GM19025 (cell line): ENCODE data around the gene PRXL2A.
A peak's percentile ranks its signal among the peaks of the same experiment; 100 is the strongest.
"Not testable (repeated sequence)": the region's sequence is repeated elsewhere in the genome, so short reads cannot be mapped to it uniquely, and the experiment has no call there.

Experiments
- ATAC-seq: cut with Tn5 transposase; IDR thresholded peaks from one replicate; pipeline ENCODE4 v1.9.1; 2021; ENCODE audit warnings: mild to moderate bottlenecking, low read depth, moderate library complexity; ENCODE audit not compliant: unreplicated experiment

The PRXL2A gene

DNA sequence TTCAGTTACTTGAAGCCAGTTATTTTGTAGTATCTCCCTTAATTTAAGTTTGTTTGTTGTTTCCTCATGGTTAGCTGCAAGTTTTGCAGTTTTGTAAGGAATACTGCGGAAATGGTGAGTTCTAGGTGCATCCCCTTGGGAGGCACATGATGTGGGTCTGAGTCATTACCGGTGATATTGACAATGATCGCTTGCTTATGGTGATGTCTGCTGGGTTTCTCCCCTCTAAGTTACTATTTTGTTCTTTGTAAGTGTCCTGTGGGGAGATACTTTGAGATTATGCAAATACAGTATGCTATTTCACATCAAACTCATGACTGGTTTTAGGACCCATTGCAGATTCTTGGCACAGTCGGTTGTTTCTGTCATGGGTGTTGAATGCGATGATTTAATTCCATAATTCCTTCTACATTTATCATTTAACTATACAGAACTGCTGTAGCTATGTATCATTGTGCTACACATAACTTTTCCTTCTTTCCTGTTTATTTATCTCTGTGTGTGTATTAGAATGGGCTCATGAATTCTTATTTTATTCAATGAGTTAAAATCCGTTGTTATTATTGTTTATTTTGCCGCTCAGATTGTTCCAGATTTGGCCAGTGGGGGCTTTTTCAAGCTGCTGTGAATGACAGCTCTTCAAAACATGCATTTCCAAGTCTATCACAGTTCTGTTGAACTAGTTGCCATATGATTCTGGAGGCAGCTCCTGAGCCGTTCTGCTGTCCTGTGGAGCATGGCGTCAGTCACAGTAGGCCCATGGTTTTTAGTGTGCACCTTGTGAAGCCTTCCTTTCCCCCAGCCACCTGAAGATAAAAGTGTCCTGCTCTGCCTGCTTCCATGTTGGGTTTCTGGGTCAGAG is 64.1 kb downstream of the PRXL2A start:
- peak; percentile 89 for ATAC-seq

DNA sequence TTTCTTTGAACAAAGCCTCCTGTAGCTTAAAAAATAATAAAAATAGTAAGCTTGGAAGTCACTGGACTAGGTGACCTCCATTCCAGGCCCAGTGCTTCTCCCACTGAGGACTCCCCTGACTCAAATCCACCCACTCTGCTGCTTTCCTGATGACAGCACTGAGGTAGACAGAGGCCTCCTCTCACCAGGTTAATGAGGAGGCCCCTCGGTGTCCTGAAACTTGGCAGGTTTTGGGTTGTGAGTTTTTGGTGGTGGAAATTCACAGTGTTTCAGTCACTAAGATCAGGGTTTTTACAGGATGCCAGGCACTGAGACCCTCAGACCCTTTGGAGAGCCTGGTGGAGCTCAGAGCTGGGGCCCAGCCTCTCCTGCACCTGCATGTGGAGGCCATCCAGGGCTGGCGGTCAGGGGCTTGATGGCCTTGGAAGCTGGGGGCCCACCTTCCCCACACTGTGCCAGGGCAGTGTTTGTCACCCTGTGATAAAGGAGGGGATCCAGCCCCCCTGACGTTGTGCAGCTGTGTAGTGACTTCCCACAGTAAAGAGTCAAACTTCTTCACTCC is 64.8 kb downstream of the PRXL2A start:
- ATAC-seq, result no peak

GRCh38 chr10:80473692-80474596 is 65.6 kb downstream of the PRXL2A start:
- ATAC-seq, result no peak

DNA sequence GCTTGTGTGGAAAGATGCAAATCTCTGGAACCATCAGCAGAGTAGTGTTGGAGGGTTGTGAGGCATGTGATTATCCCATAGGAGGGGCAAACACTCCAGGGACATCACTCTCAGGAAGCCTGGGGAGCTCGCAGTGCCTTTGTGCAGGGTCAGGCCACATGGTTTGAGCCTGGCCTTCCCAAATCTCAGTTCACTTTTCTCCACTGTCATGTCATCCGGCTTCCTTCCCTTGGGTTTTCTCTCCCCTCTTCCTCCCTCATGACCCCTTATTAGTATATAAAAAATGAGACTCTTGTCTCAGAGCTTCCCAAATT is 66.2 kb downstream of the PRXL2A start:
- ATAC-seq, result no peak

- ATAC-seq, result no peak
Measured at GRCh38 chr10:80474941-80475340, 66.6 kb downstream of the PRXL2A start.

DNA sequence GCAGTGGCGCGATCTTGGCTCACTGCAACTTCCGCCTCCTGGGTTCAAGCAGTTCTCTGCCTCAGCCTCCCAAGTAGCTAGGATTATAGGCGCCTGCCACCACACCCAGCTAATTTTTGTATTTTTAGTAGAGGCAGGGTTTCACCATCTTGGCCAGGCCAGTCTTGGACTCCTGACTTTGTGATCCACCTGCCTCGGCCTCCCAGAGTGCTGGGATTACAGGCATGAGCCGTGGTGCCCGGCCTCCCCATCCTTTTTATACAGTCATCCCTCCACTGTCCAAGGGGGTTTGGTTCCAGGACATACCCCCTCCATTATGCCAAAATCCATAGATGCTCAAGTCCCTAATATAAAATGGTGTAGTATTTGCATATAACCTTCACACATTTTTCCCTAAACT is 67.3 kb downstream of the PRXL2A start:
- not testable (repeated sequence) for ATAC-seq

GRCh38 chr10:80476685-80477084 is 68.3 kb downstream of the PRXL2A start:
- no peak for ATAC-seq

DNA sequence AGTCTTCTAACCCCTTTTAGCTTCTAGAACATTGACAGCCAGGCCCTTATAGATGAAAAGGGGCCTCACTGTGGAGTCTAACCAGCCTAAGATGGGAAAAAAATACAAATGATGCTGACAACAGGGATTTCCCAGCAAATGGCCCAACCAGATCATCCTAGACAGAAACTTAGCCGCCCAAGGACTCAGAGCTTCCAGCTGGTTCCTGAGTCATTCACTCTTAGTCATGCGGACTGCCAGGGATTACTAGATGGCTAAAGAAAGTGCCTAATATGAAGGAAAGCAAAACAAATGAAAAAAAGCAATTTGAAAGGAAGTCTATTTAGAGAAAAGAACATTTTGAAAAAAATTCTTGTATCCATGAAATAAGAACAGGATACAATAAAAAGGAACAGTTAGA is 69.5 kb downstream of the PRXL2A start:
- ATAC-seq, result no peak

DNA sequence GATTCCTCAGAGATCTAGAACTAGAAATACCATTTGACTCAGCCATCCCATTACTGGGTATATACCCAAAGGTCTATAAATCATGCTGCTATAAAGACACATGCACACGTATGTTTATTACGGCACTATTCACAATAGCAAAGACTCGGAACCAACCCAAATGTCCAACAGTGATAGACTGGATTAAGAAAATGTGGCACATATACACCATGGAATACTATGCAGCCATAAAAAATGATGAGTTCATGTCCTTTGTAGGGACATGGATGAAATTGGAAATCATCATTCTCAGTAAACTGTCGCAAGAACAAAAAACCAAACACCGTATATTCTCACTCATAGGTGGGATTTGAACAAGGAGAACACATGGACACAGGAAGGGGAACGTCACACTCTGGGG is 72.0 kb downstream of the PRXL2A start:
- not testable (repeated sequence) for ATAC-seq

DNA sequence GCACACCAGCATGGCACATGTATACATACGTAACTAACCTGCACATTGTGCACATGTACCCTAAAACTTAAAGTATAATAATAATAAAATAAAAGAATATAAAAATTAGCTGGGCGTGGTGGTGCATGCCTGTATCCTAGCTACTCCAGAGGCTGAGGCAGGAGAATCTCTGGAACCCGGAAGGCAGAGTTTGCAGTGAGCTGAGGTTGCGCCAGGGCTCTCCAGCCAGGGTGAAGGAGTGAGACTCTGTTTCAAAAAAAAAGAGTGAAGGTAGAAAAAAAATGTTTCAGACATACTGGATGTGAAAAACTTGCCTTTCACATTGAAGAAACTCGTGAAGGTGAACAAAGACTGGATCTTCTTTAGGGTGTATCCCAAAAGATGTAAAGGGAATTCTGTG is 72.5 kb downstream of the PRXL2A start:
- no peak for ATAC-seq

DNA sequence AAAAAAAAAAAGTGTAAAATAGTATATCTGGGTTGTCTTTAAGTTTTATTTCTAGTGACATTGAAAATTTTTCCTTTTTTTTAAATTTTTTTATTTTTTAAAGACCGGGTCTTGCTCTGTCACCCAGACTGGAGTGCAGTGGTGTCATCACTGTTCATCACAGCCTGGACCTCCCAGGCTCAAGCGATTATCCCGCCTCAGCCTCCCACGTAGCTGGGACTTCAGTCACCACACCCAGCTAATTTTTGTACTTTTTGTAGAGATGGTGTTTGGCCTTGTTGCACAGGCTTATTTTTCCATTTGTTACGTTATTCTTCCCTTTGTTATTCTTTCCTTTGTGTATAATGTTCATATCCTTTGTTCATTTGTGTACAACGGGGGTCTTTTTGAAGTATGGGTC is 75.9 kb downstream of the PRXL2A start:
- no peak for ATAC-seq

- no peak for ATAC-seq
Measured at GRCh38 chr10:80484676-80485075, 76.3 kb downstream of the PRXL2A start.

DNA sequence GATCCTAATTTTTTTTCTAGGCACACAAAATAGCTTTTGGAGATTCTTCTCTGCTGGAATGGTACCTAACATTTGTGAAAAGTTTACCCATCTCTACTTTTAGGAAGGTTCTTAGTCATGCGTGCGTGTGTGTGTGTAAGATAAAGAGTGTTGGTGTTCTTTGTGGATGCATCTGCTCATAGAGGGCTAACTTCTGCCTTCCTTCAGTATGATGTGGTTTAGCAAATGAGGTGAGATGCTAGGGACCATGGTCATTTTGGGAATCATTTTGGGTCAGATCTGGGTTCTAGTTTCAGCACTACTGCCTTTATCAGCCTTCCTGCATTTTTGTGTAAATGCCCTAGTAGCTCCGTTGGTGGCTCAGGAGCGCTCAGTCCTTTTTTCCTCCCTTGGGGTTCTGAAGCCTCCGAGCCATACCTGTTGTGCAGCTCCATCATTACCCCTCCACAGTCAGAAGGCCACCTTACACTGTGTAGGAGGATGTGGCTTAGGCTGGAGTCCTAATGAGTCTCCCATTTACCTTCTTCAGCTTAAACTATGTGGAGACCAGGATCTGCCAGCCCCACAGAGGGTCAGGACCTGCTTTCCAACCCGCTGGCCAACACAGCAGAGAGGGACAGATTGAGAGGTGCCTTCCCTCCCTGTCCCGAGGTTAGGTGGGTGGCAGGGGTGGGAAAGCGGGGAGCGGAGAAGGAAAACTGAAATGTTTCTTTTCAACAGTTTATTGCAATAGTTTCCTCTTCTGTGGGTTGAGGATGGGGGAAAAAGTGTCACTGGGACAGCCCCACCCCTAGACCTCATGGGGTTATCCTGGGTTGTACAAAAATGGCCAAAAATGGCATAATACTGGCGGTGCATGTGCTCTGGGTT is 77.0 kb downstream of the PRXL2A start:
- ATAC-seq, result no peak

GRCh38 chr10:80485946-80486764 is 77.8 kb downstream of the PRXL2A start:
- no peak for ATAC-seq
